Astrocyte of the cerebellum (primary cell): ENCODE measurements around the gene PHC2.

ENCODE experiments used
- DNase-seq: peaks from one replicate; pipeline ENCODE4 v3.0.0-alpha.2; 2011; ENCODE audit warnings: low read depth
- H3K4me3 ChIP-seq: 2 replicates; pipeline ENCODE4 v1.5.1; 2011; ENCODE audit warnings: mild to moderate bottlenecking, low read depth, low read length, moderate library complexity
- in situ Hi-C: cut with HindIII; loops from 2 replicates; pipeline ENCODE4 v1.10.0; 2017; ENCODE audit warnings: low sequenced_read_pairs
- TF ChIP-seq, protein P1 (sequence below): IDR thresholded peaks from 2 replicates; pipeline ENCODE4 v1.5.1; 2012; ENCODE audit warnings: low read length, low read depth, moderate library complexity, mild to moderate bottlenecking; ENCODE audit errors: missing control alignments

PHC2 gene

GRCh38 chr1:33464552-33464951 lies 33.7 kb upstream of the PHC2 start:
- in situ Hi-C loops, result no loop called here
- TF ChIP-seq, protein P1, sequence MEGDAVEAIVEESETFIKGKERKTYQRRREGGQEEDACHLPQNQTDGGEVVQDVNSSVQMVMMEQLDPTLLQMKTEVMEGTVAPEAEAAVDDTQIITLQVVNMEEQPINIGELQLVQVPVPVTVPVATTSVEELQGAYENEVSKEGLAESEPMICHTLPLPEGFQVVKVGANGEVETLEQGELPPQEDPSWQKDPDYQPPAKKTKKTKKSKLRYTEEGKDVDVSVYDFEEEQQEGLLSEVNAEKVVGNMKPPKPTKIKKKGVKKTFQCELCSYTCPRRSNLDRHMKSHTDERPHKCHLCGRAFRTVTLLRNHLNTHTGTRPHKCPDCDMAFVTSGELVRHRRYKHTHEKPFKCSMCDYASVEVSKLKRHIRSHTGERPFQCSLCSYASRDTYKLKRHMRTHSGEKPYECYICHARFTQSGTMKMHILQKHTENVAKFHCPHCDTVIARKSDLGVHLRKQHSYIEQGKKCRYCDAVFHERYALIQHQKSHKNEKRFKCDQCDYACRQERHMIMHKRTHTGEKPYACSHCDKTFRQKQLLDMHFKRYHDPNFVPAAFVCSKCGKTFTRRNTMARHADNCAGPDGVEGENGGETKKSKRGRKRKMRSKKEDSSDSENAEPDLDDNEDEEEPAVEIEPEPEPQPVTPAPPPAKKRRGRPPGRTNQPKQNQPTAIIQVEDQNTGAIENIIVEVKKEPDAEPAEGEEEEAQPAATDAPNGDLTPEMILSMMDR, result no peak
- no peak for DNase-seq
- no peak overlapping the region for H3K4me3 ChIP-seq

DNA sequence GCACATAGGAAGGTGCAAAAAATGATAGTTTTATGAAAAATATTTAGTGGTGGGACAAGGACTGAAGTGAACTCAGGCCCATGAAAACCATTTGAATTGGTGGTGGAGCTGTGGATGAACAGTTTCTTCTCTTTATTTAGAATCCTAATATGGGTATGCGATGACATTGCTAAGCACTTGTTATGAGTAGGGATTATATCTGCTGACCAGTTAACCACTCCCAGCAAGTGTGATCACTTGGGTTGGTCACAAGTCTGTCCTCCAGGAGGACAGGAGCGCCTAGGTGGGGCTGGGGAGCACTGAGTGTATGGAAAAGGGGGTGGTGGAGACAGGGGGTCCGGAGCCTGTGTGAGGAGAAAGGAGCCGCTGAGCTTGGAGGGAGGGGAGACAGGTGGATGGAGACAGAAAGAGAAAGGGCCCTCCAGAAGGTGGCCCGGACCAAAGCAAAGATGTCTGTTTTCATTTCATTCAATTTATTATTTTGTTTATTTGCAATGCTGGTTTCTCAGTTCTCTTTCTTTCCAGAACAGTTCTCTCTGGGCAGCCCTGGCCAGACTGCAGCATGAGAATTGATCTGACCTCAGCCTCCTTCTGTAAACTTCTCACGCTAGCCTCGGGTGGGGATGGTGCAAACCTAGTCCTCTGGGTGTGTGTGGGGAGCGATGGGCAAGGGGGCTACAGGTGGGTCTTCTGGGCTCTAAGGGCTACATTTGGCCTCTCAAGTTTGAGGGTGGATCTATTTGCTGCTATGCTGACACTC lies 31.7 kb upstream of the PHC2 start:
- TF ChIP-seq, protein P1, result no peak
- no peak overlapping the region for H3K4me3 ChIP-seq
- no peak for DNase-seq
- in situ Hi-C loops, result no loop called here

DNA sequence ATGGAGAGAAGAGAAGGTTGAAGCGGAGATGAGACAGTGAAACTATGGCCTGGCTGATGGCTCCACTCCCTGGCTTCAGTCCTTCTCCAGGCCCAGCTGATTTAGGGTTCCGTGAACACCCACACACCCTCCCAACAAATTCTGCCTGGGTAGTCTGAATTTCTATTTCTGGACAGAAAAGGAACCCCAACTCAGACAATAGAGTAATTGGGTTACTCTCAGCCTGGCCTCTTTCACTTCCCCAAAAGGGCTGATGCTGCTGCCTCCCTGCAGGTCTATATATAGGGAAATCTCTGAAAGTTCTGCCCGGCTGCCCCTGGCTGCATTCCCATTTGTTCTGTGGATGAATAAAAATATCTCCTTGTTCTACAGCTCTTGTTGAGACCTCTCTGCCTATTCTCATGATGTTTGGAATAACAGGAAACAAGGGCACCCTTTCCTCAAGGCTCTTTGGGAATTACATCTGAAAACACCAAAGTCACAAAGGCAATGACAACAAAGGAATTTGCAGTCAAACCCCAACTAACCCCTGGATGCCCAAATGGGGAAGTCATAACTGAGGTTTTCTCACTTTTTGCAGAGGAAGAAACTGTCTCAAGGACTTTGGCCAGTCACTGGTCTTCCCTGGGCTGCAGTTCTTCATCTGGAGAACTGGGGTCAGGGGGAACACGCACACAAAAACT lies 30.2 kb upstream of the PHC2 start:
- no peak for DNase-seq
- H3K4me3 ChIP-seq, result no peak overlapping the region
- in situ Hi-C loops, result no loop called here
- TF ChIP-seq, protein P1, result no peak

GRCh38 chr1:33460144-33460543 lies 29.2 kb upstream of the PHC2 start:
- H3K4me3 ChIP-seq, result no peak overlapping the region
- in situ Hi-C loops, result no loop called here

GRCh38 chr1:33459691-33460090 lies 28.8 kb upstream of the PHC2 start:
- DNase-seq, result no peak
- TF ChIP-seq, protein P1, result no peak
- no peak overlapping the region for H3K4me3 ChIP-seq
- in situ Hi-C loops, result no loop called here

More at GRCh38 chr1:33460144-33460543, 29.2 kb upstream of the PHC2 start:
- TF ChIP-seq, protein P1, result no peak
- DNase-seq, result no peak

DNA sequence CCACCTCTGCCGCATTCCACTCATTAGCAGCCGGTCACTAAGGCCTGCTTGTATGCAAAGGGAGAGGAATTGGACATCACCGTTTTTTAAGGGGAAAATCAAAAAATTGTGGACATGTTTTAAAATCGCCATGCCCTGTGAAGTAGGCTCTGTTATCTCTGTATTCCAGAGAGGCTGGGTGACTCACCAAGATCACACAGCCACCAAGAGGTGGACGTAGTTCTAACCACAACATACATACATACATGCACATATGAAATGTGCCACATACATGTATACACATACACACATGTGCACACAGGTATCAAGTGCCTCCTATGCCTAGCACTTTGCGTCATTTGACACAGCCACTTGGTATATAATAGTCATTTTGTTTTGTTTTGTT lies 25.6 kb upstream of the PHC2 start:
- H3K4me3 ChIP-seq, result no peak overlapping the region
- TF ChIP-seq, protein P1, result no peak
- no peak for DNase-seq
- in situ Hi-C loops, result no loop called here
